Activated CD4-positive, alpha-beta T cell treated with anti-CD3 and anti-CD28 coated beads for 36 hours (primary cell): Measurements from ENCODE around the gene FALEC. TPM values are rescaled to one million over a fixed set of nuclear protein-coding genes. Genes with fewer than 3 reads are reported as not detected.

Experiments
- ATAC-seq: fragments of 200-7000 bp; cut with Tn5 transposase; one replicate; pipeline ENCODE4 v1.10.0; 2021; ENCODE audit warnings: mild to moderate bottlenecking, moderate library complexity
- CTCF ChIA-PET: fragments of 350-600 bp; sonication (Branson Sonifier 250); formaldehyde crosslinking; loops from one replicate; lab custom pipeline; 2021; ENCODE audit warnings: antibody characterized with exemption; lab: Charles Lee
- POLR2A ChIA-PET: fragments of 350-600 bp; sonication (Branson Sonifier 250); formaldehyde crosslinking; loops from one replicate; lab custom pipeline; 2021; ENCODE audit warnings: antibody characterized with exemption, inconsistent platforms; lab: Charles Lee
- DNase-seq: peaks from one replicate; pipeline ENCODE4 v3.0.0-alpha.2; 2020
- H3K27ac Mint-ChIP-seq: one replicate; pipeline ENCODE4 v1.8.0; 2021; ENCODE audit warnings: mixed read lengths
- H3K27me3 Mint-ChIP-seq: one replicate; pipeline ENCODE4 v1.8.0; 2021; ENCODE audit warnings: mixed read lengths
- H3K36me3 Mint-ChIP-seq: one replicate; pipeline ENCODE4 v1.8.0; 2021; ENCODE audit warnings: low read depth, mixed read lengths
- H3K4me1 Mint-ChIP-seq: one replicate; pipeline ENCODE4 v1.8.0; 2021; ENCODE audit warnings: mixed read lengths
- H3K4me3 Mint-ChIP-seq: one replicate; pipeline ENCODE4 v1.8.0; 2021; ENCODE audit warnings: mild to moderate bottlenecking, moderate library complexity, mixed read lengths
- H3K9me3 Mint-ChIP-seq: one replicate; pipeline ENCODE4 v1.8.0; 2021; ENCODE audit warnings: low read depth, mixed read lengths
- intact Hi-C, 2 experiments: fragments of 100-400 bp; cut with DNase I in 1 of 2; cut with micrococcal nuclease in 1 of 2; formaldehyde crosslinking; loops; one replicate each; pipeline versions ENCODE4 v1.14.2 to v1.15.1; 2022 to 2024; cut with DNase I, micrococcal nuclease
- total RNA-seq, 2 experiments: library from RNA; stranded (reverse); gene quantifications; one replicate each; pipeline ENCODE4 v1.2.3, GENCODE V29; 2021

Gene FALEC
- total RNA-seq, 2 experiments from 2014 or later, result 0.34 TPM; not detected in 1

DNA sequence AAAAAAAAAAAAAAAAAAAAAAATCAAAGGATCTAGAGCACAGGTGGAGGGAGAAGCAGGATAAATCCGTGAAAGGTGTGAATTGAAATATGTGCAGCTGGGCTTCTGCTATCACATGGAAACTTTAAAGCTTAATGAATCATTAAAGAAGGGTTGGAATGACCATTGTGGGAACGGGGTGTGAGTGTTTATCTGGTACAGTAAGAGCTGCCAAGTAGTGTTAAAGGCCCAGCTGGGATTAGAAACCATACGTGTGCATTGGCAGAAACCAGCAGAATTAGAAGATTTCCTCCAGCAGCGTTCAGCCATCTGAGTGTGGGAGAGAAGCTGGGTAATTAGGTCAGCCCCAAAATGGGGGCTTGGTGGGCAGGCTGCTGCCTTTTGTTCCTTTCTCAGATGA lies 13.5 kb downstream of the FALEC start:
- ChIA-PET POLR2A (no interaction called here), CTCF (interaction anchor here (1.1 to 1.4 kb wide), 2 partner anchors 13 to 65 kb away, joined by 3 to 4 read pairs; partner anchors contain the start of gene FALEC)
- no peaks in the 10 kb centered on the region for H3K4me1 Mint-ChIP-seq
- no peaks in the 10 kb centered on the region for H3K27me3 Mint-ChIP-seq
- no peaks in the 10 kb centered on the region for H3K36me3 Mint-ChIP-seq
- intact Hi-C loops, result no loop called here
- no peak for DNase-seq
- H3K9me3 Mint-ChIP-seq, result no peaks in the 10 kb centered on the region
- no peak overlapping the region for H3K27ac Mint-ChIP-seq
- ATAC-seq, result no peak
- H3K4me3 Mint-ChIP-seq, result no peak overlapping the region

GRCh38 chr1:150530491-150531159 lies 15.1 kb downstream of the FALEC start:
- H3K27ac Mint-ChIP-seq, result no peak overlapping the region
- POLR2A ChIA-PET, result no interaction called here

GRCh38 chr1:150532860-150533259 lies 17.3 kb downstream of the FALEC start:
- POLR2A ChIA-PET, result interaction anchor here (0.5 to 0.7 kb wide), 3 partner anchors 111 to 223 kb away, joined by 3 to 5 read pairs (median 3); no protein-coding TSS in a partner anchor
- Mint-ChIP-seq H3K4me3 (no peak overlapping the region), H3K36me3 (no peaks in the 10 kb centered on the region), H3K4me1 (no peaks in the 10 kb centered on the region), H3K27me3 (no peaks in the 10 kb centered on the region), H3K9me3 (no peaks in the 10 kb centered on the region), H3K27ac (no peak overlapping the region)
- DNase-seq (no peak), ATAC-seq (no peak)
- intact Hi-C loops, result loop anchor here (1.0 to 10.0 kb wide), 3 partner anchors 69 to 278 kb away; partner anchors contain the start of gene CA14 (in 1 of the 2)
- CTCF ChIA-PET, result interaction anchor here (0.6 to 2.1 kb wide), 15 partner anchors 14 to 502 kb away, joined by 3 to 16 read pairs (median 4); partner anchors contain the start of gene FALEC

More at GRCh38 chr1:150530491-150531159, 15.1 kb downstream of the FALEC start:
- CTCF ChIA-PET, result interaction anchor here (0.9 to 1.2 kb wide), 2 partner anchors 14 to 475 kb away, joined by 3 to 5 read pairs; no protein-coding TSS in a partner anchor
- H3K4me3 Mint-ChIP-seq, result no peak overlapping the region
- H3K4me1 Mint-ChIP-seq, result no peaks in the 10 kb centered on the region
- DNase-seq (no peak), ATAC-seq (no peak)
- H3K36me3 Mint-ChIP-seq, result no peaks in the 10 kb centered on the region
- no peaks in the 10 kb centered on the region for H3K9me3 Mint-ChIP-seq
- intact Hi-C loops, result loop anchor here in 1 of 2 experiments (10.0 kb wide), 1 partner anchor 276 kb away; the partner anchor contains the start of gene CA14
- H3K27me3 Mint-ChIP-seq, result no peaks in the 10 kb centered on the region

DNA sequence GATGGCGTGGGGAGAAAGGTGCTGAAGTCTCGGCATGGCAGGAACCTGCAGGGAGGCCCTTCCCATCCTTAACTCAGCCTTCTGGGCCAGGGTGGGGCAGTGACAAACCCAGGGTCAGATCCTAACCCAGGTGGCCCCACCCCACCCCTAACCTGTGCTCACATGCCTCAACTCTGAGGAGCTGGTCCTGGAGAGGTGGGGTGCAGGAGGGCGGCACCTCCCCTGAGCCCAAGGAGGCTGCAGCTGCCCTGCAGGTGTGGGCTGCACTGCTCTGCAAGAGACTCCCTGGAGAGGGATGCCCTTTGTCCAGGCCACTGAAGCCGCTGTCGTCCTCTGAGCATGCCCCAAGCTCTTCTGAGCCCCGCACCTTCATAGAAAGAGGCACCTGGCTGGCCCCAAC lies 18.4 kb downstream of the FALEC start:
- ATAC-seq (no peak), DNase-seq (no peak)
- Mint-ChIP-seq H3K4me1 (no peaks in the 10 kb centered on the region), H3K27me3 (no peaks in the 10 kb centered on the region), H3K9me3 (no peaks in the 10 kb centered on the region), H3K36me3 (no peaks in the 10 kb centered on the region), H3K27ac (no peak overlapping the region), H3K4me3 (no peak overlapping the region)
- CTCF ChIA-PET, result interaction anchor here (0.7 to 2.0 kb wide), 3 partner anchors 41 to 120 kb away, joined by 3 to 7 read pairs (median 3); no protein-coding TSS in a partner anchor
- intact Hi-C loops, result loop anchor here in 1 of 2 experiments (10.0 kb wide), 1 partner anchor 279 kb away; the partner anchor contains the start of gene CA14
- POLR2A ChIA-PET, result no interaction called here

DNA sequence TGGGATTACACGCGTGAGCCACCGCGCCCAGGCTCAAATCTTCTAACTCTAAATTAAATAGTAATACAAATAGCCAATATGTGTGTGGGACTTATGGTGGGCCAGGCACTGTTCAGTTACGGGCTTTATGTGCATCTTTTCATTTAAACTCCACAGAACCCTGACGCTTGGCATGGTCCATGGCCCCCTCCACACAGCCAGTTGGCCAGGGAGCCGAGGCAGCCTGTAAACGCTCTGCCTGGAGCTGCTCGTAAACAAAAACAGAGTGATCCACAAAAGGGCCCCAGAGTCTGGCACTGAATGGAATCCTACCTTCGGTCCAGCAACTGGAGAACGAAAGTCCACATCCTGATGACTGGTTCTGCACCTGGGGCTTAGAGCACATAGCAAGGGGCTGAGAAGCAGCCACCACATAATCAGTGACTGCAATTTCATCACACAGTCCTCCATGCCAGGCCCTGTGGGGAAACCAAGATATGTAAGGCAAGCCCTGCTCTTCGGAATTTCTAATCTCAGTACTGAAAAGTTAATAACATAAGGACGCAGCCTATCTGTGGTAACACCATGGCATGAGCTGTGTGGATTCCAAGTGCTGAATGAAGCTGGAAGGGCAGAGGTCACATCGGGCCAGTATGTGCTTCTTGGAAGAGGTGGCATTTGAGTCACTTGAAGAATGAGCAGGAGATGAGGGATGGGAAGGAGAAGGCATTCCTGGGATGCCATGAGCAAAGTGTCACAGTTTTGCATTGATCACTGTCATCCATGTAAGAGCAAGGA lies 20.1 kb downstream of the FALEC start:
- H3K36me3 Mint-ChIP-seq, result no peaks in the 10 kb centered on the region
- ChIA-PET POLR2A (interaction anchor here (0.6 kb wide), 1 partner anchor 45 kb away, joined by 4 read pairs; no protein-coding TSS in a partner anchor), CTCF (interaction anchor here (0.7 to 1.5 kb wide), 2 partner anchors 24 to 130 kb away, joined by 3 to 5 read pairs; no protein-coding TSS in a partner anchor)
- no peak for ATAC-seq
- H3K27ac Mint-ChIP-seq, result no peak overlapping the region
- DNase-seq, result no peak
- intact Hi-C loops, result loop anchor here in 1 of 2 experiments (10.0 kb wide), 1 partner anchor 281 kb away; the partner anchor contains the start of gene CA14
- no peaks in the 10 kb centered on the region for H3K27me3 Mint-ChIP-seq
- H3K4me3 Mint-ChIP-seq, result no peak overlapping the region
- no peaks in the 10 kb centered on the region for H3K4me1 Mint-ChIP-seq
- H3K9me3 Mint-ChIP-seq, result no peaks in the 10 kb centered on the region

DNA sequence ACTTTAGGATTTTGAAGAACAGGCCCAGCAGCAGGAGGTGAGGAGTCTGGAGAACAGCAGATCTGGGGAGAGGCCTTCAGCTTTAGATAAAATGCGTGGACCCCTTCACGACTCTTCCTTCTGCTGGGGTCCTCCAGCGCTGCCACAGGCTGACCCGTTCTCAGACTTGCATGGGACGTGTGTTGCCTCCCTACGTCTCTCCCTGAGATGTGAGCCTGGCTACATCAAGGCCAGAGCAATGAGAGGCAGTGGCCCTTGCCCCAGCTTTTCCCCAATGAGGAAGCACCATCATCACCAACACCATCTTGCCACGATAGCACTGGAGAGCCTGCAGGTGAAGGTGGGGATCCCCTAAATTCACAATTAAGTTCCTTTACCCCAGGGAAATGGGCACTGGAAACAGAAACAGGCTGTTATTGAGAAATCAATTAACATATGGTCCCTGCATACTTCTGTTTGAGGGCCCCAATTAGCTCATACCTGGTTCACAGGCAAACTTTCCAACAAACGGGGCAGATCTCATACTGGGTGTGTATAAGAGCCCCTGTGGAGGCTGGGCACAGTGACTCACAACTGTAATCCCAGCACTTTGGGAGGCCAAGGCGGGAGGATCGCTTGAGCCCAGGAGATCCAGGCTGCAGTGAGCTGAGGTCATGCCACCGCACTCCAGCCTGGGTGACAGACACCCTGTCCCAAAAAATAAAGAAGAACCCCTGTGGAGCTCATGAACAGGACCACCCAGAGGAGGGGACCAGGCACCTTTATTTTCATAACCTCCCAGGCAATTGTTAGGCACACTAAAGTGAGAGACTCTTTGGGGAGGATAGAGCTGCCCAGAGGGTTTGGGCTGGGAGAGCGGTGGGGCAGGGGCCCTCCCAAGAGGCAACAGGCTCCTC lies 21.5 kb downstream of the FALEC start:
- Mint-ChIP-seq H3K4me1 (no peaks in the 10 kb centered on the region), H3K27ac (no peak overlapping the region), H3K36me3 (no peaks in the 10 kb centered on the region), H3K4me3 (no peak overlapping the region), H3K9me3 (no peaks in the 10 kb centered on the region), H3K27me3 (no peaks in the 10 kb centered on the region)
- ATAC-seq, result no peak
- ChIA-PET CTCF (interaction anchor here (0.6 to 1.7 kb wide), 6 partner anchors 9 to 671 kb away, joined by 3 to 4 read pairs (median 3); no protein-coding TSS in a partner anchor), POLR2A (no interaction called here)
- intact Hi-C loops, result loop anchor here in 1 of 2 experiments (10.0 kb wide), 1 partner anchor 282 kb away; the partner anchor contains the start of gene CA14
- no peak for DNase-seq

DNA sequence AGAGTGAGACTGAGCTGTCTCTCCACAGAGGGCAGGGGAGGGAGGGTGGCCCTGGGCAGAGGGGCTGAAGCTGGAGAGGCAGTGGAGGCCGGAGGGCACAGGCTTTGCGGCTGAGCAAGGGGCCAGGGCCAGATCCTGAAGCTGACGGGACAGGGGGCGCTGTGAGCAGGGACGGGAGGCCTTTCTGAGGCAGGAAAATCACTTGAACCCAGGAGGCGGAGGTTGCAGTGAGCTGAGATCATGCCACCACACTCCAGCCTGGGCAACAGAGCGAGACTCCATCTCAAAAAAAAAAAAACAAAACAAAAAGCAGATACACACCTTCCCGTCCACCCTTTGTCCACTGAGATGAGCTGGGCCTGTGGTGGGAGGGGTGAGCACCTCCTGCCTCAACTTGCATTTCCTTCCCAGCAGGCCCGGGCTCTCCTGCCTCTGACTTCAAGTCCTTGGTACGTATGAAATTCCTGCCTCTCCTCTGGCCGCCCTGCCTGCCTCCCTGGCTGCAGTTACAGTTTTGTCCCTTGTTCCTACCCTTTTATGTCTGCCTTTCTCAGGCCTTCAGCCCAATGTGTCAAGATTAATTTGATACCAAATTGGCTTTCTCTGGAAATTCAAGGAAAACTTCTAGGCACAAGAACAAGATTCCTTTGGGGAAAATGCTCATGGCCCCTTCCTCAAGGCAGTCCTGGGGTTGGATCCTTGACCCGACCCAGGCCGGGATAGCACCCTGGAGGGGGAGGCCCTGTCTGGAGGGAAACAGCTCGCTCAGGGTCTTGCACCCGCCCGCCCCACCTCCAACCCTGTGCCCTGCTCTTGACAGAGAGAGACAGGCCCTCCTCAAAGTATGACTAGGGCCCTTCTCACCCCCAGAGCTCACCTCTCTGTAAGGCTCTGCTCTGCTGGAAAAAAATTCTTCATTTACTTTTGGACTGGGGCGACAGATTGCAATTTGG lies 22.5 kb downstream of the FALEC start:
- intact Hi-C loops, result loop anchor here in 1 of 2 experiments (10.0 kb wide), 1 partner anchor 283 kb away; the partner anchor contains the start of gene CA14
- ChIA-PET POLR2A (no interaction called here), CTCF (interaction anchor here (0.5 to 1.7 kb wide), 5 partner anchors 10 to 670 kb away, joined by 3 to 4 read pairs (median 3); no protein-coding TSS in a partner anchor)
- no peaks in the 10 kb centered on the region for H3K4me1 Mint-ChIP-seq
- ATAC-seq (no peak), DNase-seq (no peak)
- no peaks in the 10 kb centered on the region for H3K27me3 Mint-ChIP-seq
- no peak overlapping the region for H3K27ac Mint-ChIP-seq
- no peak overlapping the region for H3K4me3 Mint-ChIP-seq
- no peaks in the 10 kb centered on the region for H3K36me3 Mint-ChIP-seq
- H3K9me3 Mint-ChIP-seq, result no peaks in the 10 kb centered on the region

DNA sequence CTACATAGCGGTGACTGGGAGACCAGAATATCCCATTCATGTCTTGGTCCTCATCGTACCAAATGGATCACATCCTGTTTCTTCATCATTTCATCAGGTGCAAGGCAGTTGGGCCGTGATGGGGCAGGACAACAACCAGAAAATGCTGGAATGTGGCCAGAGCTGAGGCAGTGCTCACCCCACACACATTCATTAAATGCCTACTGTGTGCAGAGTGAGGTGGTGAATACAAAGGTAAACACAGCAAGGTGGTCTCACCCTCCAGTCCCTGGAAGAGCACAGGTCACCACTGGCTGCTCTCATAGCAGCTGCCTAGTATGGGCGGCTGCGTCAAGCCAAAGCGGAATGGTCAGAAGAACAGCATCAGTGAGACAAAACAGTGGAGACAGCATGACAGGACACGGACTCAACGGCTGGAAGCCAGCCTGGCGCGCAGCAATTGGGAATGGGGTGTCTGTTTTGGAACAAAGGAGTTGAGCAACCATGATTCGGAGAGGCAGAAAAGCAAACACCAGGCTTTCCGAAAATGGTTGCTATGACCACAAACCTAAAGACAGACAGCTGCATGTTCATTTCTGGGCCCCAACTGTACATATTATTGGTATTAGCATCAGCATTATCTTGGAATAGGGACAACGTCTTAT lies 28.1 kb downstream of the FALEC start:
- intact Hi-C loops, result no loop called here

GRCh38 chr1:150544204-150544603 lies 28.7 kb downstream of the FALEC start:
- H3K9me3 Mint-ChIP-seq, result no peaks in the 10 kb centered on the region

More for the DNA sequence above, 28.1 kb downstream of the FALEC start:
- DNase-seq (no peak), ATAC-seq (no peak)
- H3K4me3 Mint-ChIP-seq, result no peak overlapping the region
- no peaks in the 10 kb centered on the region for H3K36me3 Mint-ChIP-seq
- H3K9me3 Mint-ChIP-seq, result no peaks in the 10 kb centered on the region
- ChIA-PET POLR2A (no interaction called here), CTCF (interaction anchor here (1.0 to 1.1 kb wide), 3 partner anchors 14 to 28 kb away, joined by 3 to 5 read pairs (median 4); partner anchors contain the start of gene FALEC)
- peaks cover 15% of the 10 kb centered on the region for H3K27me3 Mint-ChIP-seq
- H3K4me1 Mint-ChIP-seq, result peaks cover 3% of the 10 kb centered on the region
- no peak overlapping the region for H3K27ac Mint-ChIP-seq

More at GRCh38 chr1:150544204-150544603, 28.7 kb downstream of the FALEC start:
- ATAC-seq (no peak), DNase-seq (no peak)
- Mint-ChIP-seq H3K4me1 (peaks cover 3% of the 10 kb centered on the region), H3K27me3 (peaks cover 15% of the 10 kb centered on the region), H3K4me3 (no peak overlapping the region), H3K27ac (no peak overlapping the region), H3K36me3 (no peaks in the 10 kb centered on the region)
- ChIA-PET CTCF (interaction anchor here (0.6 to 1.1 kb wide), 4 partner anchors 14 to 457 kb away, joined by 3 to 5 read pairs (median 4); partner anchors contain the start of gene FALEC), POLR2A (no interaction called here)
- intact Hi-C loops, result no loop called here
